Prostate gland (tissue), 2 donors: ENCODE measurements around the gene SPINT3.

Experiments used
- CTCF ChIP-seq, 4 experiments: fragments of 200-600 bp in 2 of 4; fragments of 450-650 bp in 2 of 4; sonication (generic) in 2 of 4; IDR thresholded peaks; 1 replicate in 3 of 4; 2 replicates in 1 of 4; pipeline ENCODE4 v1.5.1; 2016 to 2019; ENCODE audit warnings: antibody characterized with exemption in 4 of 4, mild to moderate bottlenecking in 2 of 4, moderate library complexity in 2 of 4
- POLR2AphosphoS5 ChIP-seq: sonication (generic); formaldehyde crosslinking; IDR thresholded peaks from one replicate; pipeline ENCODE4 v1.6.1; 2017; ENCODE audit warnings: antibody characterized with exemption

- peak in 2 of 4 experiments; percentile 39 to 42 for TF ChIP-seq CTCF (IDR thresholded peaks at IDR 0.05)
- no peak for TF ChIP-seq POLR2AphosphoS5
Measured at GRCh38 chr20:45545754-45546453, 30.5 kb upstream of the SPINT3 start.
